Mesothelial cell of epicardium (in vitro differentiated cells): ENCODE data around the gene OR8B3. TPM values are rescaled to one million over a fixed set of nuclear protein-coding genes. Genes with fewer than 3 reads are reported as not detected.

Experiments used
- DNase-seq, 2 experiments: peaks; one replicate each; pipeline ENCODE4 v3.0.0; 2021; ENCODE audit warnings: low spot score in 2 of 2; ENCODE audit not compliant: unreplicated experiment in 2 of 2
- H3K27ac Mint-ChIP-seq: 2 replicates; pipeline ENCODE4 v1.8.0; 2021; ENCODE audit warnings: mixed read lengths
- H3K27me3 Mint-ChIP-seq: 2 replicates; pipeline ENCODE4 v1.8.0; 2021; ENCODE audit warnings: low read depth, mixed read lengths
- H3K36me3 Mint-ChIP-seq: 2 replicates; pipeline ENCODE4 v1.8.0; 2021; ENCODE audit warnings: mixed read lengths
- H3K4me1 Mint-ChIP-seq: 2 replicates; pipeline ENCODE4 v1.8.0; 2021; ENCODE audit warnings: mixed read lengths
- H3K4me3 Mint-ChIP-seq: 2 replicates; pipeline ENCODE4 v1.8.0; 2021; ENCODE audit warnings: mild to moderate bottlenecking, moderate library complexity, mixed read lengths
- H3K9me3 Mint-ChIP-seq: 2 replicates; pipeline ENCODE4 v1.8.0; 2021; ENCODE audit warnings: mixed read lengths
- total RNA-seq: library from RNA; stranded (reverse); gene quantifications from 3 replicates; pipeline ENCODE4 v1.2.1, GENCODE V29; 2021
- TF ChIP-seq, protein P1 (sequence below): fragments of 200-600 bp; sonication (generic); IDR thresholded peaks from one replicate; pipeline ENCODE4 v1.5.0; 2021; ENCODE audit warnings: antibody characterized with exemption; ENCODE audit not compliant: unreplicated experiment

The OR8B3 gene
- total RNA-seq, 1 donor from 2014 or later = not detected

DNA sequence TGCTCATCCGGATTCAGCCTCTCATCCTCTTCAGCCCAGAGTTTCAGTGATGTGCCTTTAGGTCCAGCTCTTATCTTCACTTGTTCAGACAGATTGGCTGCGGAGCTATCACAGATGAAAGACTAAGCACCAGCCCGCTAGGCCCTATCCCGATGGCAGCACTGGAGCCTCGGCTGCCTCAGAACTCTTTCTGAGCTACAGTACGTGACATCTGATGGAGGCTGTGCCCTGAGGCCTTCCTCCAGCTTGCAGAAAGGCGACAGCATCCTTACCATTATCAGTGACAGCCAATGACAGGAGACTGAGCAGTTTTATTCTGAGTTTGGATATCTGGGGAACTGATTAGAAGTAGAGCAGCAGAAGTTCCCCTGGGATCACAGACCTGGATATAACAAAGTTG, 42.7 kb upstream of the OR8B3 start:
- no peaks in the 10 kb centered on the region for H3K9me3 Mint-ChIP-seq
- H3K27ac Mint-ChIP-seq = no peak overlapping the region
- TF ChIP-seq, protein P1, sequence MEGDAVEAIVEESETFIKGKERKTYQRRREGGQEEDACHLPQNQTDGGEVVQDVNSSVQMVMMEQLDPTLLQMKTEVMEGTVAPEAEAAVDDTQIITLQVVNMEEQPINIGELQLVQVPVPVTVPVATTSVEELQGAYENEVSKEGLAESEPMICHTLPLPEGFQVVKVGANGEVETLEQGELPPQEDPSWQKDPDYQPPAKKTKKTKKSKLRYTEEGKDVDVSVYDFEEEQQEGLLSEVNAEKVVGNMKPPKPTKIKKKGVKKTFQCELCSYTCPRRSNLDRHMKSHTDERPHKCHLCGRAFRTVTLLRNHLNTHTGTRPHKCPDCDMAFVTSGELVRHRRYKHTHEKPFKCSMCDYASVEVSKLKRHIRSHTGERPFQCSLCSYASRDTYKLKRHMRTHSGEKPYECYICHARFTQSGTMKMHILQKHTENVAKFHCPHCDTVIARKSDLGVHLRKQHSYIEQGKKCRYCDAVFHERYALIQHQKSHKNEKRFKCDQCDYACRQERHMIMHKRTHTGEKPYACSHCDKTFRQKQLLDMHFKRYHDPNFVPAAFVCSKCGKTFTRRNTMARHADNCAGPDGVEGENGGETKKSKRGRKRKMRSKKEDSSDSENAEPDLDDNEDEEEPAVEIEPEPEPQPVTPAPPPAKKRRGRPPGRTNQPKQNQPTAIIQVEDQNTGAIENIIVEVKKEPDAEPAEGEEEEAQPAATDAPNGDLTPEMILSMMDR = no peak
- no peak overlapping the region for H3K4me3 Mint-ChIP-seq
- no peaks in the 10 kb centered on the region for H3K36me3 Mint-ChIP-seq
- peaks cover 38% of the 10 kb centered on the region for H3K27me3 Mint-ChIP-seq
- H3K4me1 Mint-ChIP-seq = no peaks in the 10 kb centered on the region
- no peak for DNase-seq

DNA sequence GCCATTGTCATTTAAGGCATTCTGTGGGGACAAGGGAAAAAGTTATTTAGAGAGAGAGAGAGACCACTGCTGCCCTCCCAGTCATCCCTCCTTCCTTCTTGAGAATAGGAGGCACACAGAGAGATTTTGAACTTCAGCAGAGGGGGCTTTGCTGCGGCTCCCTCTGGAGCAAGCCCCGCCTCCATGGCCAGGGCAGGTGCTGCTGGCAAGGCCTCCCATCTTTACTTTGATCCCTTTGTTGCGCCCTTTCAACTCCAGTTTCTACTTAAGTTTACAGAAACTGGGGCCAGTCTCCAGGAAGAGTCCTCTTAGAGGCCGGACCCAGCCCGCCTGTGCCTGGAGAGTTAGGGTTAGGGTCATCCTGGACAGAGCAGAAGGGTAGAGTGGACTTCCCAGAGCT, 42.3 kb upstream of the OR8B3 start:
- Mint-ChIP-seq H3K9me3 (no peaks in the 10 kb centered on the region), H3K27ac (no peak overlapping the region), H3K27me3 (peaks cover 42% of the 10 kb centered on the region), H3K36me3 (no peaks in the 10 kb centered on the region), H3K4me1 (no peaks in the 10 kb centered on the region), H3K4me3 (no peak overlapping the region)
- TF ChIP-seq, protein P1 = no peak
- DNase-seq = no peak

DNA sequence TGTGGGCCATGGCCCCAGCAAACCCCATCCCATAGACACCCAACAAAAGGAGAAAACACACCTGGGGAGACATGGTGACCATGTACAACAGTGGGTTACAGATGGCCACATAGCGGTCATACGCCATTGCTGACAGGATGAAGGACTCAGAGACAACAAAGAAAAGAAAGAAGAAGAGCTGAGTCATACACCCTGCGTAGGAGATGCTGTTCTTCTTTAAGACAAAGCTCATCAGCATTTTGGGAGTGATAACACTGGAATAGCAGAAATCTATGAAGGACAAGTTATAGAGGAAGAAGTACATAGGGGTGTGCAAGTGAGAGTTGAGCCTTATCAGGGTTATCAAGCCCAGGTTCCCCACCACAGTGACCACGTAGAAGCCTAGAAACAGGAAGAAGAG, 41.8 kb upstream of the OR8B3 start:
- H3K36me3 Mint-ChIP-seq = no peaks in the 10 kb centered on the region

DNA sequence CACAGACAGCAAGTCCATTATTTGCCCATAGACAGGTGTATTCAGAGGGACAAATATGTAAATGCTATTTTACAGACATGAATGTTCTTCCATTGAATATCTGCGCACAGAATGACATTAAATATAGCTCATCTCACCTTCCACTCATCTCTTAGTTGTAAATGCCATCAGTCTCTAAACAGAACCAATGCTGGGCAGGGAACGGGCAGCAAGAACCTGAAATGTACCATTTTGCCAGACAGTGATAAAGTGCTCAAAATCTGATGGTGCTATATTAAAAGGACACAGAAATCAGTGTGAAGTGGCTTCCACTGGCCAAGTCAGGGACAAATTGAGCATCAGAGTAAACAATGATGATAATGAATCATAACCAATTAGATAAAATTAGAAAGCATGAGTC, 35.9 kb upstream of the OR8B3 start:
- peaks cover 2% of the 10 kb centered on the region for H3K9me3 Mint-ChIP-seq
- TF ChIP-seq, protein P1 = no peak
- H3K27me3 Mint-ChIP-seq = peaks cover 52% of the 10 kb centered on the region
- no peak for DNase-seq
- H3K36me3 Mint-ChIP-seq = no peaks in the 10 kb centered on the region
- H3K4me1 Mint-ChIP-seq = no peaks in the 10 kb centered on the region
- no peak overlapping the region for H3K27ac Mint-ChIP-seq
- no peak overlapping the region for H3K4me3 Mint-ChIP-seq

More for the DNA sequence above, 41.8 kb upstream of the OR8B3 start:
- Mint-ChIP-seq H3K4me3 (no peak overlapping the region), H3K4me1 (no peaks in the 10 kb centered on the region), H3K27ac (no peak overlapping the region), H3K9me3 (no peaks in the 10 kb centered on the region), H3K27me3 (peaks cover 47% of the 10 kb centered on the region)
- no peak for DNase-seq
- TF ChIP-seq, protein P1 = no peak

DNA sequence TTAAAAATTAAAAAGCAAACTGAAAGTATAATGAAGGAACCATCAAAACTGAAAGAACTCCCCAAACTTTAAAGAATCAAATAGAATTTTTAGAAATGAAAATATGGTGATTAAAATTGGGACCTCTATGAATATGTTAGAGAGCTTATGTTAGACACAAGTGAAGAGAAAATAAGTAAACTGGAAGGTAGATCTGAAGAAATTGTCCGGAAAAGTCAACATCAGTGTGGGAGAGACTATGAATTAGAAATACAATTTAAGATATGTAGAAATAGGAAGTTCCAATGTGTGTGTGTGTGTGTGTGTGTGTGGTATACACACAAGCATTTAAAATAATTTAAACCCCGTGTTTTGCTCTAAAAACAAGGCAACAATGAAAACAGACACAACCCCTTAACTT, 30.8 kb upstream of the OR8B3 start:
- no peak for DNase-seq
- Mint-ChIP-seq H3K36me3 (no peaks in the 10 kb centered on the region), H3K9me3 (peaks cover 17% of the 10 kb centered on the region), H3K4me1 (no peaks in the 10 kb centered on the region), H3K27me3 (peaks cover 17% of the 10 kb centered on the region), H3K27ac (no peak overlapping the region), H3K4me3 (no peak overlapping the region)
- TF ChIP-seq, protein P1 = no peak

DNA sequence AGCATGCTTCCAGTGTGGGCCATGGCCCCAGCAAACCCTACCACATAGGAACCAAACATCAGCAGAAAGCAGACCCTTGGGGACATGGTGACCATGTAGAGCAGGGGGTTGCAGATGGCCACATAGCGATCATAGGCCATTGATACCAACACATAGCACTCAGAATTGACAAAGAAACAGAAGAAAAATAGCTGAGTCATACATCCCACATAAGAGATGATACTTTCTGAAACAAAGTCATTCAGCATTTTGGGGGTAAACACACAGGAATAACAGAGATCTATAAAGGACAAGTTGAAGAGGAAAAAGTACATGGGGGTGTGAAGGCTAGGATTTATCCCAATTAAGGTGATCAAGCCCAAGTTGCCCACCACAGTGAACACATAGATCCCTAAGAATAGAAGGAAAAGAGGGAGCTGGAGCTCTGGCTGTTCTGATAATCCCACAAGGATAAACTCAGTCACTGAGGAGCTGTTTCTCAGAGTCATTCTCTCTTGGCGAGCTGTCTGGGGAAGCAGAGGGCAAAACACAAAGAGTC, 25.6 kb upstream of the OR8B3 start, which contains the start of gene OR8B4:
Gene OR8B4, minus strand, starts transcription at position 488 of the 538 bp plus-strand sequence. Its CDS starts 0 bp downstream, at position 488.
- H3K4me3 Mint-ChIP-seq = no peak within 1 kb of the TSS
- H3K9me3 Mint-ChIP-seq = peaks cover 12% of the 10 kb centered on the region

More for the DNA sequence above, 25.6 kb upstream of the OR8B3 start, which contains the start of gene OR8B4:
- no peak for DNase-seq
- Mint-ChIP-seq H3K4me1 (no peaks in the 10 kb centered on the region), H3K27me3 (peaks cover 42% of the 10 kb centered on the region), H3K36me3 (no peaks in the 10 kb centered on the region), H3K27ac (no peak within 1 kb of the TSS)
- TF ChIP-seq, protein P1 = no peak
